ENCODE results near the gene FBXO46.

The FBXO46 gene, protein sequence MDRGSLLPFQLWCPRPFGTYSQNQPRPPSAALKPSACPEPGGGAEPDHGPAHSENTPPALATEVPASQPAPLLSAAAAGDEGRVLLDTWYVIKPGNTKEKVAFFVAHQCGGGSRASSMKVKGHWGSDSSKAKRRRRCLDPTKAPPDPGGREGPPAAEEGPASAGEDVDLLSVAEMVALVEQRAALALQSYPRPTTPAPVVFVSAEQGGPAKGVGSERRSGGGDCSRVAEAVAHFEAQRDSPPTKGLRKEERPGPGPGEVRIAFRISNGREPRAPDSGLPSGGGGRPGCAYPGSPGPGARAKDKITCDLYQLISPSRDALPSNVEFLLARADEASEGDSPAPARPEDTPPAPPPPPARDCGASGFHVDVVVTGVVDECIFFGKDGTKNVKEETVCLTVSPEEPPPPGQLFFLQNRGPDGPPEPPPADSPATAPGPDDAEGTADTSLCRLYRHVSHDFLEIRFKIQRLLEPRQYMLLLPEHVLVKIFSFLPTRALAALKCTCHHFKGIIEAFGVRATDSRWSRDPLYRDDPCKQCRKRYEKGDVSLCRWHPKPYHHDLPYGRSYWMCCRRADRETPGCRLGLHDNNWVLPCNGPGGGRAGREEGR

DNA sequence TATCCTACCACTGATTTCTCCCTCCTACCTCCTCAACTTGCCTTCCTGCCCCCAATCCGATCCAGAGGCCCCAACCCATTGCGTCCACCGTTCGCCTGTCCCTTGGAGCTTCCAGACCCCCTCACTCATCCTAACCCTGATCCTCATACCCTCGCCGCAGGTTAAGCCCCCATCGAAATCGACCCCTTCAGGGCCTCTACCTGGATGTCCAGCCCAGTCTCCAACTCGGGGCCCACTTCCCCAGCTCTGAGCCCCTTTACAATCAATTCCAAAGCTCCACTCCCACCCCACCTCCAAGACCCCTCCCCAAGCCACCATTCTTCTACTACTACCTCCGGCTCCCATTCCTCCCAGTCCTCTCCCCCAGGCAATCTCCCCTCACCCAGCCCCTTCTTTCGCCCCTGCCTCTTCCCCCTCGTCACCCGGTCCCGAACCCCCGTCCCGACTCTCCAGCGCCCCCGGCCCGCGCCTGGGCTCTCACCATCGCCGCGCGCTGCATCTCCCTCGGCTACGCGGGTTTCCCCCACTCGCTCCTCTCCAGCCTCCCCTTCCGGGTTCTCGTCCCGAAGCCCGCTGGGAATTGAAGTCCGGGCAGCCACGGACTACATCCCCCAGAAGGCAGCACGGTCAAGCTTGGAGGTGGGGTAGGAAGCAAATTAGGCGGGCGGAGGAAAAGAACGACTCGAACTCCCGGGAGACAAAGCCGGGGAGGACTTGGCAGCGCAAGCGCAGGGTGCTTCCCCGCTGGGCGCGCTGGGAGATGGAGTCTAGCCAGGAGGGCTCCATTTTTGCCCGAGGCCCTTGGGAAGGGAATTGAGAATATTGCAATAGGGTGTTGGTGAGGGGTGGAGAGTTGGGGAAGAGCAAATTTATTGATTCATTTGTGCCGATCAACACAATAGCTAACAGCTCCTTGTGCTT is at the start of gene FBXO46:
FBXO46 (minus strand) TSS at position 529 of the 921 bp plus-strand sequence. CDS start 17,401 bp downstream, outside the sequence.
- peak; percentile 98 for DNase-seq (ENCODE audit: insufficient read length, low spot score)
- FAIRE-seq, result peak; percentile 92

DNA sequence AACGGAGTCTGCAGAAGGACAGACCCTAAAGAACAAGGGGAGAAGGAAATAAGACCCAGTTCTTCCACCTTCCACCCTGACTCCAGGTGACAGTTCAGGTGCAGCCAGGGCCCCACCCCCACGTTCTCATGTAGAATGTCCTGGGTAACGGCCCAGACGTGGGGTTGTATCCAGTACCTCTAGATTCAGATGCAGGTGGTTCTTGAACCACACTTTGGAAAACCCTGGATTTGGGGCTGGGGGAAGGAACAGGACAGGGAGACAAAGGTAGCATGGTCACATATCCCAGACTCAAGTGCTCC is 49.4 kb upstream of the FBXO46 start:
- DNase-seq (ENCODE audit: insufficient read length, low spot score) (no peak), FAIRE-seq (peak; percentile 26)

DNA sequence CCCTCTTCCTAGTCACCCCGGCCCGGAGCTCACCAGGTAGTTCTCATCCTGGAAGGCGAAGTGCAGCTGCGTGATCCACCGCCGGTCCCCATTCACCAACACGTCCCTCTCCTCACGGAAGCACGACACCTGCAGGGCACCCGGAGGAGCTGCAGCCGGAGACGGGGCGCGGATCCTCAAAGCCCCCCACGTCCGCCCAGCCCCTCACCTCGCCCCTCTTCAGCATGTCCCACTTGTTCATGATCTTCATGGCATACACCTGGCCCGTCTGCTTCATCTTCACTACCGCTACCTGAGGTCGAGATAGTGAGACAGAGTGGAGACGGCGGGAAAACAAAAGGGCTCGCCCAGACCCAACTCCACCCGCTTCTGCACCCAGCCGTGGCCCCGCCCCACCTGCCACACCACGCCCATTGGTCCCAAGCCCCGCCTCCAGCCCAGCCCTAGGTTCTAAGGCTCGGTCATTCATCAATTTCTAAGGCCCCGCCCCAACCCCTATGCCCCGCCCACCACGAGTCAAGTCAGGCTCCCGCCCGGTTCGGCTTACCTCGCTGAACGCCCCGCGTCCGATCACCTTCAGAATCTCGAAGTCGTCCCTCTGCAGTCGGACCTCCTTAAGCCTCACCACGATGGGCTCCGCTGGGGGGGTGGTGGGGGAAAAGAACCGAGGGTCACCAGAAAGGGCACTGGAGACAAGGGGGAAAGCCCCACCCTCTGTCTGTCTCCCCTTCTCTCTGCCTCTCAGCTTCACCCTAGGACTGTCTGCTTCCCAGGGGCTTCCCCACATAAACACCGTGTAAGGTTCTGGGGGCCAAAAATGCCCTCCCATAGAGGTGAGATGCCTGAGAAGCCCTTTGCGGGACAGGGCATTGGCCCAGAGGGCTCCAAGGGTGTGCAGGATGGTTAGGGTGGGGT is 48.8 kb upstream of the FBXO46 start:
- FAIRE-seq (no peak), DNase-seq (ENCODE audit: insufficient read length, low spot score) (no peak)

DNA sequence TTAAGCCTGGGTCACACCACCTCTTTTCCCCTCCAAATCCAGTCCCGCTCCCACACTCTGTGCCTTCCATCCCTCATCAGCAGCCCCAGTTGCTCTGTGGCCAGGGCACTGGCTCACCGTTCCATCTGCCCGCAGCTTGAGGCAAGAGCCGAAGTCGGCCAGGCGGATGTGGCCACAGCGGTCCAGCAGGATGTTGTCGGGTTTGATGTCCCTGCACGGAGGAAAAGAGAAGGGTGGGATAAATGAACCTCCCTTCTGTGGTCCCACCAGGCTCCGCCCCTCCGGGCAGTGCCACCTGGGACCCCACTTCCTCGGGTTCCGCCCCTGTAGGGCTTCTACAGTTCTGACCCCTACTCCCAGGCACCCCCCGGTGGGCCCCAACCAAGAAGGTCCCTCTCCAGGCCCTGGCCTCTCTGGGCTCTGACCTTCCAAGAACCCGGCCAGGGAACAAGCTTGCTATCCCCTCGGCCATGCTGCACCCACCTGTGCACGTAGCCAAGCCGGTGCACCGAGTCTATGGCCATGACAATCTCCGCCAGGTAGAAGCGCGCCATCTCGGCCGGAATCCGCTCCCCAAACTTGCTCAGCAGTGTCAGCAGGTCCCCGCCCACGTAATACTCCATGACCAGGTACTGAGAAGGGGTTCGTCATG is 47.4 kb upstream of the FBXO46 start:
- FAIRE-seq, result no peak
- no peak for DNase-seq (ENCODE audit: insufficient read length, low spot score)

DNA sequence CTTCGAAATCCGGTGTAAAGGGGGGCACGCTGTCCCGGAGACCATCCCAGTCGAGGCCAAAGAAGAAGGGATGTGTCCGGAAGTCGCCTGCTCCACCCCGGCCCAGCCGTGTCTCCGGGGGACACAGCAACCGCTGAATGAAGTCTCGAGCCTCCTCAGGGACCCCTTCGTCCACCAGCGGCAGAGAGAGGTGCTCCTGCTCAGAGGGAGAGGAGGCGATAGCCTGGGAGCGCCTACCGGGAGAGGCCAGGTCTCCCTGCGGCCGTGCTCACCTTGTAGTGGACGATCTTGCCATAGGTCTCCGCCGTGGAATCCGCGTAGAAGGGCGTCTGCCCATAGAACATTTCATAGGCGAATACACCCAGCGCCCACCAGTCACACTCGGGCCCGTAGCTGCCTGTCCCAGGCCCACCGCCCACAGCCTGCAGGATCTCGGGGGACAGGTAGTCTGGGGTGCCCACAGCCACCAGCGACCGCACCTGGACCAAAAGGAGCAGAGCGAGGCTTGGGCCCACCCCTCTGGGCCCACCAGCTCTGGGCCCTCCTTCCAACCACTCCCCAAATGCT is 46.8 kb upstream of the FBXO46 start:
- DNase-seq (ENCODE audit: insufficient read length, low spot score) (no peak), FAIRE-seq (no peak)

DNA sequence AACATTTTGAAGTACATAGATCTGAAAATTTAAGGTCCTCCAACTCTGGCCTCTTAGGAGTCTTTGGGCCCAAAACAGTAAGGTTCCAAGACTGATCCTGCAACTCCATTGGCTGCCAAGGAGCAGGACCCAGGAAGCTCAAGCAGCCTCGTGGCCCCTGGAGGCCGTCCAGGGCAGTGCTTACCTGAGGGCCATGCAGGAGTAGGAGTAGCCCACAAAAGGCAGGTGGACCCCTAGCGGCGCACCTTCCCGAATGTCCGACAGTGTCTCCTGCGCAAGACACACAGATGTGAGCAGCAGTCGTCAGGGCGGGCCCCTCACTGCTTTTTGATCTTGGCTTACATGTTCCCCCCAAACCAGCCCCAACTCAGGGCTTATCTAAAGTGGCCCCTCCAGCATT is 44.1 kb upstream of the FBXO46 start:
- DNase-seq (ENCODE audit: insufficient read length, low spot score) (no peak), FAIRE-seq (no peak)

DNA sequence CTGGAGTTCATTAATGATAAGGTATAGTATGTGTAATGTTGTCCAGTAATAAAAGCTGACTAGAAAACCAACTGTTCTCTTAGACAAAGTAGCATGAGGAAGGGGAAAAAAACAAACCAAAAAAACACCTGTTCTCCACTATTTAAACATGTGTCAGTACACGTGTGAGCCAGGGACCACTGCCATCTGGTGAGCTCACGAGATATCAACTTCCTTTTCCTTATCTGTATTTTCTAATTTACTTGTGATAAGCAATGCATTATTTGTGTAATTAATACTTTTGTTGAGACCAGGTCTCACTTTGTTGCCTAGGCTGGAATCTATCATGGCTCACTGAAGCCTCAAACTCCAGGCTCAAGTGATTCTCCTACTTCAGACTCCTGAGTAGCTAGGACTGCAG is 42.7 kb upstream of the FBXO46 start:
- FAIRE-seq, result no peak
- DNase-seq (ENCODE audit: insufficient read length, low spot score), result no peak

DNA sequence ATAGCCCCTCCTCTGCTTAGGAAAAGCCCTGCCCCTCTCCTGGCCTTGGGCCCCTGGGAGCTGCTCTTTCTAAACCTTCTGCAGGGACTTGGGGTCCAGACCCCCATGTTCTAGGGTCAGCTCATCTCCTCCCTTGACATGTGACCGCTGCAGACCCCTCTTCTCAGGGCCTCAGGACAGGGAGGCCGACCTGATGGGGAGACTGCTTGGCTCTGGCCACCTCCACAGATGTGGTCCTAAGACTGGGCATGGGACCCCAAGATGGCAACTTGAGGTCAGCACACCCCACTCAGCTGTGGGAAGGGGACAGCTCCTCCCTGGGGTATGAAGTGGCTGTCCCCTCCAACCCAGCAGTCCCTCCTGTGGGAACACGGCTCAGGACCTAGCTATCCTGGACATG is 42.2 kb upstream of the FBXO46 start:
- FAIRE-seq, result no peak

DNA sequence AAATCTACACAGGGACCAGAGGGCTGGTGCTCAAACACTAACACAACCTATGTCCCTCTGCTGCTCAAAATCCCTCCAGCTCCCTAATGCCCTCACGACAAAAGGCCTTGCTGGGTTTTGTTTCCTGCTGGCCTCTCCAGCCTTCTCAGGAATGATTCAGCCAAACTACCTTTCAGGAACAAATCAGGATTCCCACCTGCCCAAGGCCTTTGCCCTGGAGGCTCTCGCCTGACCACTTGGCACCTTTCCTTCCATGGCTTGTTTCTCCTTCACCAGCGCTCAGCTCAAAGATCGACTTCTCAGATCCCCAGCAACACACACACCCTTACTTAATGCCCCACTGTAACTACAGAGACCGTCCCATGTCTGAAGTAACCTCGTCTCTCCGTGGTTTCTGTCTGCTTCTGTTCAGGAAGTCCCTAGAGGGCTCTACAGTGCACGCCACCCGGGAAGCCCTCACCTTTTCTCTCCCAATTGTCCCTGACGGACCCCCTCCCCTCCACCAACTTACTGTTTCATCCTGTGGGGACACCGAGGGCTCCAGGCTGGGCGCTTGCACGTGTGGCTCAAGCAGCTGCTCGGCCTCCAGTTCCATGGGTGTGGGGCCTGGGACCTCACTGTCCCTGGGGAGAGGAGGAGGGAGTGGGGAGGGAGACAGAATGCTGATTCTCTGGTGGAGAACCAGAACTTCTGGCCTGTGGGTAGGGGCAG is 41.6 kb upstream of the FBXO46 start:
- FAIRE-seq (no peak), DNase-seq (ENCODE audit: insufficient read length, low spot score) (no peak)

More for the DNA sequence above, 42.2 kb upstream of the FBXO46 start:
- DNase-seq (ENCODE audit: insufficient read length, low spot score), result no peak

DNA sequence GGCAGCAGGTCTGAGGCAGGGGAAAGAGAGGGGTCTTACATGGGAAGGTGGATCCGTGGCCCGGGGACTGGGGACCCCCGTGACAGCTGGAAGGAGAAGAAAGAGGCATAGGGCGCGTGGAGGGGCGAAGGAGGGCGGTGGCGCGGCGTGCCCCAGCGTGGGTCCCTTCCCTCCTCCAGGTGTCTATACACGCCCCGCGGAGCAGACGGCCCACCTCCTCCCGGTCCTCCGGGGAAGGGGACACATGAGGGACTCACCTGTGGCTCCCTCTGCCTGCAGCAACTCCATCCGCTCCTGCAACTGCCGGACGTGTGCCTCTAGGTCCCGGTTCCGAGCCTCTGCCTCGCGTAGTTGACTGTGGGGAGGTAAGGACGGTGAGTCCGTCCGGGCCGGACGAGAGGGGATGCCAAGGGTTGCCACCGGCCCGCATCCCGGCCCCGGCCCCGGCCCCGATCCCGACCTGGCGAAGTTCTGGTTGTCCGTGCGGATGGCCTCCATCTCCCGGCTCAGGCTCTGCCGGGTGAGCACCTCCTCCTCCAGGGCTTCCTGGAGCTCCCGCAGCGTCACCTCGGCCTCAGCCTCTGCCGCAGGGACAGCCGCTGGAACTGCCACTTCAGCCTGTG is 40.7 kb upstream of the FBXO46 start:
- DNase-seq (ENCODE audit: insufficient read length, low spot score), result no peak
- no peak for FAIRE-seq

DNA sequence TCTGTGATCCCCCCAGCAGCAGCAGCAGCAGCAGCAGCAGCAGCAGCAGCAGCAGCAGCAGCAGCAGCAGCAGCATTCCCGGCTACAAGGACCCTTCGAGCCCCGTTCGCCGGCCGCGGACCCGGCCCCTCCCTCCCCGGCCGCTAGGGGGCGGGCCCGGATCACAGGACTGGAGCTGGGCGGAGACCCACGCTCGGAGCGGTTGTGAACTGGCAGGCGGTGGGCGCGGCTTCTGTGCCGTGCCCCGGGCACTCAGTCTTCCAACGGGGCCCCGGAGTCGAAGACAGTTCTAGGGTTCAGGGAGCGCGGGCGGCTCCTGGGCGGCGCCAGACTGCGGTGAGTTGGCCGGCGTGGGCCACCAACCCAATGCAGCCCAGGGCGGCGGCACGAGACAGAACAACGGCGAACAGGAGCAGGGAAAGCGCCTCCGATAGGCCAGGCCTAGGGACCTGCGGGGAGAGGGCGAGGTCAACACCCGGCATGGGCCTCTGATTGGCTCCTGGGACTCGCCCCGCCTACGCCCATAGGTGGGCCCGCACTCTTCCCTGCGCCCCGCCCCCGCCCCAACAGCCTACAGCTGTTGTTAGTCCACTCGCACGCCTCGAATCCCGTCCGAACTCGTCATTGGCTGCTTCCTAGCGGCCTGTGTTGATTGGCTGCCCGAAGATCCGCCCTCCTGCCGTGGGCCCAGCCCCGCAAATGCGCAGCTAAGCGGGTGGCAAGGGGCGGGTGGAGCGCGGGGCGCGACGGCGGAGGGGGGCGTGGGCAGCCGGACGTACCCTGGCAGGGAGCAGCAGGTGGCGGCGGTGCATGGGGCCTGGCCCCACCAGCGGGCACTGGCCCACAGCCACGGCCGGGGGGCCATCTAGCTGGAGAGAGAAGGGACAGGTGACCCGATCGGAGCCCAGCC is 39.8 kb upstream of the FBXO46 start:
- FAIRE-seq (peak; percentile 80), DNase-seq (ENCODE audit: insufficient read length, low spot score) (peak; percentile 84)

DNA sequence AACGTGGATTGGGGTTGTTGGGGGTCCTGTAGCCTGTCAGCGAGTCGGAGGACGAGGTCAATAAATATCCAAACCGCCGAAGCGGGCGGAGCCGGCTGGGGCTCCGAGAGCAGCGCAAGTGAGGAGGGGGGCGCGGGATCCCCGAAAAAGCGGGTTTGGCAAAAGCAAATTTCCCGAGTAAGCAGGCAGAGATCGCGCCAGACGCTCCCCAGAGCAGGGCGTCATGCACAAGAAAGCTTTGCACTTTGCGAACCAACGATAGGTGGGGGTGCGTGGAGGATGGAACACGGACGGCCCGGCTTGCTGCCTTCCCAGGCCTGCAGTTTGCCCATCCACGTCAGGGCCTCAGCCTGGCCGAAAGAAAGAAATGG is 39.1 kb upstream of the FBXO46 start:
- DNase-seq (ENCODE audit: insufficient read length, low spot score), result no peak
- FAIRE-seq, result no peak

DNA sequence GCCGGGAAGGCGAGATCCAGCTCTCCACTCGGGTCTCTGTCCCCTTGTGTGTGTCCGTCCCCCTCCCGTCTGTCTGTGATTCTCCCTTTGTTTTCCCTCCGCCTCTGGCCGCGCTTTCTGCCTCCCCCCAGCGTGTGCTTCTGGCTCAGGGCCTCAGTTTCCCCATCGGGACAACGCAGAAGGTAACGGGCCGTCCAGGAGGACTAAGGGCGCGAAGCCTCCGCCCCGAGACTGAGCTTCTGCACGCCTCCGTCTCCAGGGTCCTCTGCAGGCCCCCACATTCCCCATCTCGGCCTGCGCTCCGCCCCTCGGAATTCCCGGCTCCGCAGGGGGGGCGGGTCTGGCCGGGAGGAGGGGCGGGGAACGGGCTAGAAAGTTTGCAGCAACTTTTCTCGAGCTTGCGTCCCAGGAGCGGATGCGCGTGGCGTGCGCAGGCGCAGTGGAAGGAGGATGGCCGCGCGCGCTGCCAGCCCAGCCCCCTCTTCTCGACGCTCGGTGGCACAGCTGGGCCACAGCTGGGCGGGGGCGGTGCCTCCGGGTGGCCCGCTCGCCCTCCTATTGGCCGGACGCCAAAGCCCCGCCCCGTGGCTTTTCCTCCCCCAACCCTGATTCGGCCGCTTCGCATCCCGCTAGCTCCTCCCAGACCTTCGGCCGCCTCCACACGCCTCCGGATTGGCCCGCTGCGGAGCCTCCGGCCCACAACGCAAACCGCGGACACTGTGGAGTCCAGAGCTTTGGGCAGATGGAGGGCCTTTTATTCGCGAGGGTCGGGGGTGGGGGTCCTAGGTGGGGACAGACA is 38.5 kb upstream of the FBXO46 start, which contains the start of gene SIX5:
SIX5 (minus strand) TSS at position 269 of the 799 bp plus-strand sequence. CDS start 408 bp downstream, outside the sequence.
- DNase-seq (ENCODE audit: insufficient read length, low spot score) (peak; percentile 97), FAIRE-seq (peak; percentile 94)

DNA sequence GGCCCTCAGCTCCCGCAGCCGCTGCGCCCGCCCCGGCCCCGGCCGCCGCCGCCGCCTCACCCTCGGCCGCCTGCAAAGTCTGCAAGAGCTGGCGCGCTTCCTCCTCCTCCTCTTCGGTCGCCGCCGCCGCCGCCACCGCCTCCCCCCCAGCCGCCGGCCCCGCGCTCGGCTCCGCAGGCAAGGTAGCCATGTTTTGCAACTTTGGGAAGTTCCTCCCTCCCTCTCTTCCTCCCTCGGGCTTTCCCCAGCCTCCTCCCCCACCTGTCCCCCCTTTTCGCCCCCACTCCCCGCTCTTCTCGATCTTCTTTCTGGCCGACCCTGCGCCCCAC is 37.9 kb upstream of the FBXO46 start:
- FAIRE-seq (no peak), DNase-seq (ENCODE audit: insufficient read length, low spot score) (no peak)

DNA sequence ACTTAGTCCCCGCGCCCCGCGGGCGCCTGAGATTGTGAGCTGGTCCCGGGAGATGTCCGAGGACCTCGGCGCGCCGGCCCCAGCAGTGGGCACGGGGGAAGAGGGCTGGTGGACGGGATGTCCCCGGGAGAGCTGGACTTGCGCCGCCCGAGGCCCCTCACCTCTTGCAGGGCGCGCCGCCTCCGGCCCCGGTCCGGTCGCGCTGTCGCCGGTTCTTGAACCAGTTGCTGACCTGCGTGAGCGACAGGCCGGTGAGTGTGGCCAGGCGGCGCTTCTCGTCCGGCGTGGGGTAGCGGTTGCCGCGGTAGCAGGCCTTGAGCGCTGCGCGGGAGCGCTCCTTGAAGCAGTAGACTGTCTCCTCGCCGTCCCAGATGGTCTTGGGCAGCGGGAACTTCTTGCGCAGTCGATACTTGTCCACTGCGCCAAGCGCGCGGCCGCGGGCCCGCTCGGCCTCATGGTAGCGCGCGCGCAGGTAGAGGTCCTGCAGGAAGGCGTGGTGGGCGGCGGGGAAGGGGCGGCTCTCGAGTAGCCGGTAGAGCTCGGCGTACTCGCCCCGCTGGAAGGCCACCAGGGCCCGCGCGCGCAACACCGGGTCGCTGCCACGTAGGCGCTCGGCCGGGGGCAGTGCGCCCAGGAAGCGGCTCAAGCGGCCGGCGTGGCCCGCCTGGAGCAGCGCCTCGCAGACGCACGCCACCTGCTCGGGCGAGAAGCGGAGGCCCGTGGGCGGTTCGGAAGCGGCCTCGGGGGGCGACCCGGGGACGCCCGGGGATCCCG is 37.4 kb upstream of the FBXO46 start:
- FAIRE-seq, result peak; percentile 67
- DNase-seq (ENCODE audit: insufficient read length, low spot score), result no peak

DNA sequence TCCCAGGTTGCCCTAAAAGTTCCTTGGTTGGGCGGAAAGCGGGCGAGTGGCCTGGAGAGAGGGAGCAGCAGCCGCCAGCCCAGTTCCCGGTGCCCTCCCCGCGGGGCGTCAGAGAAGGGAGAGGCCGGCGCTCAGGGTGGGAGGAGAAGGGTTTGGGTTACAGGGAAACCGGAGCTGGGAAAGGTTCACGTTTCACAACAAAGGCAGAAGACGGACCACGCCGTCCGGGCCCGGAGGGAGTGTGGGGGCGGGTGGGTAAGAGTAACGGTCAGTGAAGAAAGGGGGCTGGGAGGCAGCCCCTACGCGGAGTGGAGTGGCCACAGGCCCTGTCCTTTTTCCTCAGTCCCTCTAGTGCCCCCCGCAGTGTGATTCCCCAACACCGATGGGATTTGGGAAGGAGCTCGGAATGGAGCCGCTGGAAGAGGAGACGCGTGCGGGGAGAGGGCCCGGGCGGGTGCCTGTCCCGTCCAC is 36.7 kb upstream of the FBXO46 start:
- peak; percentile 78 for DNase-seq (ENCODE audit: insufficient read length, low spot score)
- peak; percentile 70 for FAIRE-seq

Data from HTR-8/SVneo (cell line).